GM12892 (cell line): ENCODE measurements around the gene TCP1.

Experiments used
- POLR2A ChIP-seq: IDR thresholded peaks from 2 replicates; pipeline ENCODE4 v1.6.1; 2011; ENCODE audit warnings: low read depth, low read length, control low read depth
- POLR2AphosphoS5 ChIP-seq: IDR thresholded peaks from 2 replicates; pipeline ENCODE4 v1.6.1; 2011; ENCODE audit warnings: low read depth, low read length, control low read depth
- TAF1 ChIP-seq: IDR thresholded peaks from 2 replicates; pipeline ENCODE4 v1.6.1; 2011; ENCODE audit warnings: low read depth, mild to moderate bottlenecking, control low read depth, low read length, borderline replicate concordance

DNA sequence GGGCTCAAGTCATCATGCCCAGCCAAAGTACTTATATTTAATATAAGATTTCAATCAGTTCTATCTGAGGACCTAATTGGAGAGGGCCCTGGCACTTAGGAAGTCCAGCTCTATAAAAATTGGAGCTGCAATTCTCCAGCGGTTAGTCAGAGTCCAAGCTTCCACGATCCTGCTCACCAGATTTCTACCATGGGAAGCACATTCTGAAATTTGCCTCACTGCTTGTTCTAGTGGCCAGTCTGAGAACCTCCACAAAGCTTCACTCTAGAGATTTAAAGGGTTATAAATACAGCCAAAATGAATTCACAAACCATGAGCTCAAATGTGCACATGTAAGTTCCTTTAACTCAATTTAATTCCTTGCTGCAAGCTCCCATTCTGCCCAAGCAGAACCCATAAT lies 44.2 kb upstream of the TCP1 start:
- no peak for TF ChIP-seq POLR2AphosphoS5
- no peak for TF ChIP-seq POLR2A
- TF ChIP-seq TAF1, result no peak
